Vagina (tissue), 2 donors: ENCODE results near the gene SOX1. TPM values are rescaled to one million over a fixed set of nuclear protein-coding genes. Genes with fewer than 3 reads are reported as not detected.

Experiments
- DNase-seq, 2 donors: peaks; one replicate each; pipeline ENCODE4 v3.0.0-alpha.2; 2017; ENCODE audit errors: extremely low spot score in 2 of 2
- H3K27ac ChIP-seq: fragments of 200-600 bp; sonication (generic); one replicate; pipeline ENCODE4 v1.5.1; 2019
- H3K27me3 ChIP-seq: fragments of 200-600 bp; sonication (generic); one replicate; pipeline ENCODE4 v1.5.1; 2019
- H3K36me3 ChIP-seq, 2 donors: fragments of 200-600 bp; sonication (generic); one replicate each; pipeline ENCODE4 v1.5.1; 2017 to 2019
- H3K4me1 ChIP-seq: fragments of 200-600 bp; sonication (generic); one replicate; pipeline ENCODE4 v1.5.1; 2019
- H3K4me3 ChIP-seq, 2 donors: fragments of 200-600 bp; sonication (generic); 1 replicate in 1 of 2; 2 replicates in 1 of 2; pipeline ENCODE4 v1.5.1; 2016 to 2019
- H3K9me3 ChIP-seq: fragments of 200-600 bp; sonication (generic); one replicate; pipeline ENCODE4 v1.5.1; 2019
- POLR2A ChIP-seq, 2 donors: fragments of 450-650 bp; IDR thresholded peaks; one replicate each; pipeline ENCODE4 v1.6.1; 2017; ENCODE audit warnings: antibody characterized with exemption in 2 of 2, mild to moderate bottlenecking in 2 of 2, moderate library complexity in 2 of 2
- POLR2AphosphoS5 ChIP-seq, 2 donors: sonication (generic); formaldehyde crosslinking; IDR thresholded peaks; one replicate each; pipeline ENCODE4 v1.9.0; 2017; ENCODE audit warnings: antibody characterized with exemption in 2 of 2, mild to moderate bottlenecking in 2 of 2, low read depth in 1 of 2; ENCODE audit not compliant: insufficient read depth in 1 of 2
- intact Hi-C: fragments of 100-400 bp; cut with DNase I; formaldehyde crosslinking; loops from one replicate; pipeline ENCODE4 v1.15.1; 2023
- total RNA-seq: library from RNA; depleted of rRNA; stranded (reverse); fragments of >200 nt; gene quantifications from one replicate; pipeline ENCODE4 v1.2.3, GENCODE V29; 2016
- TF ChIP-seq, protein P1 (sequence below), 3 experiments: fragments of 450-650 bp in 2 of 3; fragments of 200-600 bp in 1 of 3; sonication (generic) in 1 of 3; IDR thresholded peaks; one replicate each; pipeline ENCODE4 v1.5.1; 2017 to 2019; ENCODE audit warnings: antibody characterized with exemption in 3 of 3, mild to moderate bottlenecking in 2 of 3, moderate library complexity in 2 of 3

Gene SOX1
- total RNA-seq, 1 donor from 2014 or later = not detected

DNA sequence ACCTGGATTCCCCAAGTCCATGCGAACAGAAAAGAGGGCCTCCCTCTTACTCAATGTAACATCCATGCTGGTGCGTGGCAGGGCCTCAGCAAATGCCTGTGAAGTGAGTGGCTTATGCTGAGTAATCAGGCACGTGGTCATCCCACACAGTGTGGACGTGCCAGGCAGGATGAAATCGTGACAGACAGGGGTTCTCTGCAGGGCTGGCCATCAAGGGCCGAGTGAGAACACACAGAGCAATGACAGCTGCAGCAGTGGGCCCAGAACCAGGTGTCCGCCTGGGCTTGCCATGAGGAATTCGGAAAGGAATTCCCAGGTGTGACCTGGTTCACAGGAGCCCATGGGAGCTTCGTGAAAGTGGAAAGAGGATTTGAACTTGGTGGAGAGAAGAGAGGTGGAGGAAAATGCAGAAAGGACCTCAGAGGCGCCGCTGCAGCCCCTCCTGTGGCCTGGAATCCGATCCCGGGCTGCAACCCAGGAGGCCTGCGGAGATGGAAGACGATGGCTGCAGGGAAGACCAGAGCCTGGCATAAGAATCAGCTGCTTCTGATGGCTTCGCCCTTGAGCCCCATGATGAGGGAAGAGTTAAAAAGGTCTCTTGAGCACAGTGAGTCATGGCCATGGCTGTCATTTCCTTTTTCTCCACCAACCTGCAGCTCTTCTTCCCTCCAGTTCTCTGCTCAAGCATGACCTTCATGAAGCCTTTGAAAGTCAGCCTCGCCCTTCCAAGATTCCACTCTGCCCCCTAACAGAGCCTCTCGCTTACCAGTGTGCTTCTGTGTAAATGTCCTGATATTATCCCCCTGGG lies 34.6 kb upstream of the SOX1 start:
- intact Hi-C loops = no loop called here
- no peaks in the 10 kb centered on the region for H3K36me3 ChIP-seq
- DNase-seq = no peak

DNA sequence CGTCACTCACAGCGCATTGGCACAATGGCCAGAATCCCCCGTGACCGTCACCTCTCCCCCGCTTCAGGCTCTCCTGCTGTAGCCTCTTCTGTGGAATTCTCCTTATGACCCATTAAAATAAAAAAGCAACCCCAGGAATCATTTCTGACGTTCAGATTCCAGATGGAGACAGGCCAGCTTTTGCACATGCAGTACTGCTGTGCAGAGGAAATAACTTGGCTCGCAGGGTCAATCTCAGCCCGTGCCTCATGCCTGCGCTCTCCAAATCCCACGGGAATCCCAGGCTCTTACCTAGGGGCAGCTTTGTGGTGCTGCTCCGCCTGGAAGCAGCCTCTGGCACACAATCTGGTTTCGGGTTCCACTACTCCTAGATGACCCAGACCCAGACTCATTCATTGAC lies 32.7 kb upstream of the SOX1 start:
- Histone ChIP-seq H3K9me3 (no peaks in the 10 kb centered on the region), H3K27me3 (no peaks in the 10 kb centered on the region), H3K4me1 (peaks cover 6% of the 10 kb centered on the region), H3K27ac (no peak overlapping the region), H3K36me3 (no peaks in the 10 kb centered on the region), H3K4me3 (no peak overlapping the region)
- TF ChIP-seq POLR2AphosphoS5 (IDR thresholded peaks at IDR 0.05; ENCODE audit: insufficient read depth in 1 of 2, low read depth in 1 of 2) (no peak), POLR2A (IDR thresholded peaks at IDR 0.05) (no peak)
- TF ChIP-seq, protein P1, sequence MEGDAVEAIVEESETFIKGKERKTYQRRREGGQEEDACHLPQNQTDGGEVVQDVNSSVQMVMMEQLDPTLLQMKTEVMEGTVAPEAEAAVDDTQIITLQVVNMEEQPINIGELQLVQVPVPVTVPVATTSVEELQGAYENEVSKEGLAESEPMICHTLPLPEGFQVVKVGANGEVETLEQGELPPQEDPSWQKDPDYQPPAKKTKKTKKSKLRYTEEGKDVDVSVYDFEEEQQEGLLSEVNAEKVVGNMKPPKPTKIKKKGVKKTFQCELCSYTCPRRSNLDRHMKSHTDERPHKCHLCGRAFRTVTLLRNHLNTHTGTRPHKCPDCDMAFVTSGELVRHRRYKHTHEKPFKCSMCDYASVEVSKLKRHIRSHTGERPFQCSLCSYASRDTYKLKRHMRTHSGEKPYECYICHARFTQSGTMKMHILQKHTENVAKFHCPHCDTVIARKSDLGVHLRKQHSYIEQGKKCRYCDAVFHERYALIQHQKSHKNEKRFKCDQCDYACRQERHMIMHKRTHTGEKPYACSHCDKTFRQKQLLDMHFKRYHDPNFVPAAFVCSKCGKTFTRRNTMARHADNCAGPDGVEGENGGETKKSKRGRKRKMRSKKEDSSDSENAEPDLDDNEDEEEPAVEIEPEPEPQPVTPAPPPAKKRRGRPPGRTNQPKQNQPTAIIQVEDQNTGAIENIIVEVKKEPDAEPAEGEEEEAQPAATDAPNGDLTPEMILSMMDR (IDR thresholded peaks at IDR 0.05) = no peak
- intact Hi-C loops = no loop called here
- no peak for DNase-seq

More for the DNA sequence above, 34.6 kb upstream of the SOX1 start:
- H3K9me3 ChIP-seq = no peaks in the 10 kb centered on the region
- TF ChIP-seq, protein P1 (IDR thresholded peaks at IDR 0.05) = no peak
- TF ChIP-seq POLR2AphosphoS5 (IDR thresholded peaks at IDR 0.05; ENCODE audit: insufficient read depth in 1 of 2, low read depth in 1 of 2) = no peak
- no peak for TF ChIP-seq POLR2A (IDR thresholded peaks at IDR 0.05)
- H3K4me1 ChIP-seq = peaks cover 6% of the 10 kb centered on the region
- H3K4me3 ChIP-seq = no peak overlapping the region
- no peaks in the 10 kb centered on the region for H3K27me3 ChIP-seq
- H3K27ac ChIP-seq = no peak overlapping the region

DNA sequence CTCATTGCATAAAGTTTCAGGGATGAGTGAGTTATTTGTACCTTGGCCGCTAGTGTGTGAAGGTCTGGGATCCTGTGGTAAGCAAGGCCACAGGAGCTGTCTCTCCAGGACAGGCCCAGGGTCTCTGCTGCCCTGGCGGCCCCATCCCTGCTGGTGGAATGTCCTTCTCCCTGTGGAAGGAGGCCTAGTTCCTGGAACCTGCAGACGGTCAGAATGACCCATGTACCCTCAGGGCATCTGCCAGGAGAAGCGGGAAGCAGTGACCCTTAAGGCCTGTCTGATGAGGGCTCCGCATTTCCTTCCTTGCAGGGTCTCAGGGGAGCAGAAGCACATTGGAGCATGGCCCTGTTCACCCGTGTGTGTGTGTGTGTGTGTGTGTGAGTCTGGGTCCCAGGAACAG lies 32.1 kb upstream of the SOX1 start:
- no peak for DNase-seq
- H3K4me3 ChIP-seq = no peak overlapping the region
- H3K27ac ChIP-seq = no peak overlapping the region
- TF ChIP-seq, protein P1 (IDR thresholded peaks at IDR 0.05) = no peak
- TF ChIP-seq POLR2AphosphoS5 (IDR thresholded peaks at IDR 0.05; ENCODE audit: insufficient read depth in 1 of 2, low read depth in 1 of 2) (no peak), POLR2A (IDR thresholded peaks at IDR 0.05) (no peak)
- peaks cover 6% of the 10 kb centered on the region for H3K4me1 ChIP-seq
- no peaks in the 10 kb centered on the region for H3K36me3 ChIP-seq
- no peaks in the 10 kb centered on the region for H3K9me3 ChIP-seq
- intact Hi-C loops = no loop called here
- H3K27me3 ChIP-seq = no peaks in the 10 kb centered on the region

DNA sequence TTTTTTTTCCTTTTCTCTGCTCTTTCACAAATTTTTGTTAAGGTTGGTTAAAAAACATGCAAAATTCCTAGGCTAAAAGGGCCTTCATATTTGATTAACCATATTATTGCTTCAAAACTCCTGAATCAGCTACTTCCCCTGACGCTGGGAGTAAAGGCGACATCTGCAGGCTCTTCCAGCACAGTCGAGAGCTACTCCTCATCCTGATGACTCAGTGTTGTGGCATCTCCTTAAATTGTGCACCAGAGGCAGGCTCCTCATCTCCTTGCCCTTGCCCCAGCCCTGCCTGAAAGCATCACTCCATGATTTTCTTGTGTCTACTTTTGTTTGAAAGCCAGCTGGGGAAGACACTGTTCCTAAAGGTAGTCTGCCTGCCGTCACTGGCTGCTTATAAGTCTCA lies 24.5 kb upstream of the SOX1 start:
- no peak for DNase-seq
- Histone ChIP-seq H3K9me3 (no peaks in the 10 kb centered on the region), H3K27ac (no peak overlapping the region), H3K4me3 (no peak overlapping the region), H3K27me3 (no peaks in the 10 kb centered on the region), H3K36me3 (no peaks in the 10 kb centered on the region), H3K4me1 (no peaks in the 10 kb centered on the region)
- intact Hi-C loops = no loop called here
- TF ChIP-seq, protein P1 (IDR thresholded peaks at IDR 0.05) = no peak
- TF ChIP-seq POLR2A (IDR thresholded peaks at IDR 0.05) = no peak
- no peak for TF ChIP-seq POLR2AphosphoS5 (IDR thresholded peaks at IDR 0.05; ENCODE audit: insufficient read depth in 1 of 2, low read depth in 1 of 2)

DNA sequence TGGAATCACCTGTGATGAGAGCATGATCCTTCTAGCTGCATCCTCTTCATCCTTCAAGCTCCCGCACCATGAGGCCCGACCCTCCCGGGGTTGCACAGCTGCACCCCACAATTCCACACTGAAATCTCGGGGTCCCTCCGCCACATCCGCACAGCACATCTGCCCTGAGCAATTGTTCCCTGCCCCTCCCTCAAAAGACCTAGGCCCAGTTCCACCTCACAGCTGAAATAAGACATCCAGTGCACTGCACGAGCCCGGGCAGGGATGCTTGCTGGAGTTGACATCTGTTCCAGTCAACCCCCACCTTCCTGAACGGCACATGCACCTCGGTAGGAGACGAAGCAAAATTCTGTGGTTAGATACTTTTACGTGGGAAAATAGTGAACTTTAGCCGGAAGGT lies 14.7 kb upstream of the SOX1 start:
- no peak for DNase-seq
- H3K27ac ChIP-seq = no peak overlapping the region
- H3K9me3 ChIP-seq = no peaks in the 10 kb centered on the region
- TF ChIP-seq, protein P1 (IDR thresholded peaks at IDR 0.05) = no peak
- TF ChIP-seq POLR2A (IDR thresholded peaks at IDR 0.05) = no peak
- no peak for TF ChIP-seq POLR2AphosphoS5 (IDR thresholded peaks at IDR 0.05; ENCODE audit: insufficient read depth in 1 of 2, low read depth in 1 of 2)
- intact Hi-C loops = no loop called here
- H3K4me3 ChIP-seq = no peak overlapping the region
- H3K27me3 ChIP-seq = peaks cover 19% of the 10 kb centered on the region
- no peaks in the 10 kb centered on the region for H3K36me3 ChIP-seq
- H3K4me1 ChIP-seq = peaks cover 24% of the 10 kb centered on the region
